HepG2 (cell line): ENCODE measurements around the gene ESPN. TPM values are rescaled to one million over a fixed set of nuclear protein-coding genes. Genes with fewer than 3 reads are reported as not detected.

Experiments
- ADNP ChIP-seq: sonication (generic); formaldehyde crosslinking; IDR thresholded peaks from 2 replicates; pipeline ENCODE4 v1.4.0; 2020; ENCODE audit warnings: missing genetic modification reagents
- ETV6 ChIP-seq: sonication (generic); formaldehyde crosslinking; conservative IDR thresholded peaks from 2 replicates; pipeline ENCODE4 v1.4.0; 2020; ENCODE audit warnings: missing genetic modification reagents
- HMG20B ChIP-seq: conservative IDR thresholded peaks from 2 replicates; pipeline ENCODE4 v1.6.1; 2016; ENCODE audit warnings: missing genetic modification reagents, missing compliant biosample characterization
- KDM4B ChIP-seq: sonication (generic); formaldehyde crosslinking; IDR thresholded peaks from 2 replicates; pipeline ENCODE4 v1.4.0; 2020; ENCODE audit warnings: missing genetic modification reagents
- MATR3 ChIP-seq: sonication (generic); formaldehyde crosslinking; IDR thresholded peaks from 2 replicates; pipeline ENCODE4 v1.4.0; 2020; ENCODE audit warnings: missing genetic modification reagents
- NR3C1 ChIP-seq: sonication (generic); formaldehyde crosslinking; IDR thresholded peaks from 2 replicates; pipeline ENCODE4 v1.4.0; 2020; ENCODE audit warnings: missing genetic modification reagents
- PRMT3 ChIP-seq: sonication (generic); formaldehyde crosslinking; IDR thresholded peaks from 2 replicates; pipeline ENCODE4 v1.8.1; 2022; ENCODE audit warnings: low read depth, mild to moderate bottlenecking, moderate library complexity, missing genetic modification reagents, borderline replicate concordance
- SMARCC2 ChIP-seq: fragments of 450-650 bp; IDR thresholded peaks from 2 replicates; pipeline ENCODE4 v1.6.1; 2017; ENCODE audit warnings: antibody characterized with exemption, mild to moderate bottlenecking
- SP1 ChIP-seq, 2 experiments: fragments of 450-650 bp in 1 of 2; sonication (generic) in 1 of 2; formaldehyde crosslinking in 1 of 2; IDR thresholded peaks; 2 replicates each; pipeline versions ENCODE4 v1.4.0 to v1.6.1; 2016 to 2020; ENCODE audit warnings: missing genetic modification reagents in 1 of 2
- SP5 ChIP-seq: IDR thresholded peaks from 2 replicates; pipeline ENCODE4 v1.6.1; 2016; ENCODE audit warnings: low read depth, borderline replicate concordance
- TP53 ChIP-seq: sonication (generic); formaldehyde crosslinking; conservative IDR thresholded peaks from 2 replicates; pipeline ENCODE4 v1.4.0; 2020; ENCODE audit warnings: missing genetic modification reagents
- U2AF1 ChIP-seq: fragments of 200-400 bp; formaldehyde crosslinking; optimal IDR thresholded peaks from 2 replicates; pipeline ENCODE3; 2017; ENCODE audit warnings: mild to moderate bottlenecking, low read depth, low read length
- ZFP41 ChIP-seq: sonication (generic); formaldehyde crosslinking; IDR thresholded peaks from 2 replicates; pipeline ENCODE4 v1.4.0; 2020; ENCODE audit warnings: mild to moderate bottlenecking, missing genetic modification reagents, borderline replicate concordance
- ZKSCAN5 ChIP-seq: sonication (generic); formaldehyde crosslinking; IDR thresholded peaks from 2 replicates; pipeline ENCODE4 v1.5.1; 2020; ENCODE audit warnings: mild to moderate bottlenecking, missing genetic modification reagents
- ZNF260 ChIP-seq: sonication (generic); formaldehyde crosslinking; IDR thresholded peaks from 2 replicates; pipeline ENCODE4 v1.4.0; 2020; ENCODE audit warnings: missing genetic modification reagents, low read depth, mild to moderate bottlenecking, borderline replicate concordance
- ZNF274 ChIP-seq: sonication (generic); formaldehyde crosslinking; IDR thresholded peaks from 2 replicates; pipeline ENCODE4 v1.5.1; 2020; ENCODE audit warnings: mild to moderate bottlenecking, missing genetic modification reagents
- ZNF296 ChIP-seq: sonication (generic); formaldehyde crosslinking; conservative IDR thresholded peaks from 2 replicates; pipeline ENCODE4 v1.5.0; 2020; ENCODE audit warnings: mild to moderate bottlenecking, missing genetic modification reagents
- ZNF577 ChIP-seq: sonication (generic); formaldehyde crosslinking; IDR thresholded peaks from 2 replicates; pipeline ENCODE4 v1.4.0; 2020; ENCODE audit warnings: mild to moderate bottlenecking, low read depth, missing genetic modification reagents, borderline replicate concordance
- ZNF619 ChIP-seq: sonication (generic); formaldehyde crosslinking; IDR thresholded peaks from 2 replicates; pipeline ENCODE4 v1.4.0; 2020; ENCODE audit warnings: mild to moderate bottlenecking, missing genetic modification reagents
- polyA plus RNA-seq, 8 experiments: library from polyadenylated mRNA; depleted of rRNA in 3 of 8; stranded (reverse) in 7 of 8; unstranded in 1 of 8; fragments of >200 nt; fragmentation: Illumina TruSeq in 4 of 8; extraction: Trizol in 4 of 8; gene quantifications; 2 replicates each; pipeline versions ENCODE4 v1.2.1 to v1.2.3, GENCODE V29; 2011 to 2016; ENCODE audit warnings: low read depth in 4 of 8, missing spikeins in 1 of 8, mixed read lengths in 1 of 8; ENCODE audit not compliant: insufficient read depth in 1 of 8
- total RNA-seq, 5 experiments: library from RNA; depleted of rRNA; stranded (reverse); fragments of >200 nt; fragmentation: Illumina TruSeq; extraction: Trizol; gene quantifications; 2 replicates each; pipeline ENCODE4 v1.2.3, GENCODE V29; 2016; ENCODE audit warnings: low read depth in 1 of 5
- TF ChIP-seq, protein P1 (sequence below): sonication (generic); formaldehyde crosslinking; IDR thresholded peaks from 2 replicates; pipeline ENCODE4 v1.4.0; 2020; ENCODE audit warnings: missing genetic modification reagents, borderline replicate concordance
- TF ChIP-seq, protein P2 (sequence below): sonication (generic); formaldehyde crosslinking; IDR thresholded peaks from 2 replicates; pipeline ENCODE4 v1.4.0; 2020; ENCODE audit warnings: missing genetic modification reagents
- TF ChIP-seq, protein P3 (sequence below): sonication (generic); formaldehyde crosslinking; conservative IDR thresholded peaks from 2 replicates; pipeline ENCODE4 v1.4.0; 2020; ENCODE audit warnings: mild to moderate bottlenecking, missing genetic modification reagents, moderate library complexity

ESPN gene
- total and polyA plus RNA-seq, 2 of the 13 experiments (the other 11 are each of a cell fraction or from before 2014, with no cell fraction given): 48.6 to 54.2 TPM

DNA sequence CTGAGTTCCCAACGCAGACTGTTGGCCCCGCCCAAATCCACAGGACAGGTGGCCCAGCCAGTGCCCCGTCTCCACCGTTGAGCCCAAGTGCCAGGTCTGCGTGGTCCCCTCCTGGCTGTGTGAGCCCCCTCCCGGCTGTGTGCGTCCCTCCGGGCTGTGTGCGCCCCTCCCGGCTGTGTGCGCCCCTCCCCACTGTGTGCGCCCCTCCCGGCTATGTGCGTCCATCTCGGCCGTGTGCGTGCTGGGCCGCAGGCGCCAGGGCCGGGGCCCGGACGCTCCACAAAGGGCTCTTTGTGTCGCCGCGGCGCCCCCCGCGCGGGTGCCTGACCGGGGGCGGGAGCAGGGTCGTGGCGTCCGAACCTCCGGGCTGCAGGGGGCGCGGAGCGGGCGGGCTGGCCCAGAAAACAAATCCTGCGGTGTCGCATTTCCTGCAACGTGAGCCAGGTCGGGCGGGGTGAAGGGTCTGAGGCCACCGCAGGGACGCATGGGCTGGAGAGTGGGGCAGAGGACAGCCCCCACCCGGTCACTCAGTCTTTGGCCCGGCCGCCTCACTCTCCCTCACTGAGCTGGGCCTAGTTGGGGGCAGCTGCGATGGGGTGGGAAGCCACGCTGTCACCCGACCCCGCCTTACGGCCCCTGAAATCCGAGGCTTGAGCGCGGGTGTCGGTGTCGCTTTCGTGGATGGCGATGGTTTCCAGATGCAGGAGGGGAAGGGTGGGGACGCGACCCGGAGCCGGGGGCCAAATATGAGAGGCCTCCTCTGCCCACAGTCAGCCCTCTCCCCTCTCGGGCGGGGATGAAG lies 22.6 kb downstream of the ESPN start (continued):
- TF ChIP-seq, protein P1, sequence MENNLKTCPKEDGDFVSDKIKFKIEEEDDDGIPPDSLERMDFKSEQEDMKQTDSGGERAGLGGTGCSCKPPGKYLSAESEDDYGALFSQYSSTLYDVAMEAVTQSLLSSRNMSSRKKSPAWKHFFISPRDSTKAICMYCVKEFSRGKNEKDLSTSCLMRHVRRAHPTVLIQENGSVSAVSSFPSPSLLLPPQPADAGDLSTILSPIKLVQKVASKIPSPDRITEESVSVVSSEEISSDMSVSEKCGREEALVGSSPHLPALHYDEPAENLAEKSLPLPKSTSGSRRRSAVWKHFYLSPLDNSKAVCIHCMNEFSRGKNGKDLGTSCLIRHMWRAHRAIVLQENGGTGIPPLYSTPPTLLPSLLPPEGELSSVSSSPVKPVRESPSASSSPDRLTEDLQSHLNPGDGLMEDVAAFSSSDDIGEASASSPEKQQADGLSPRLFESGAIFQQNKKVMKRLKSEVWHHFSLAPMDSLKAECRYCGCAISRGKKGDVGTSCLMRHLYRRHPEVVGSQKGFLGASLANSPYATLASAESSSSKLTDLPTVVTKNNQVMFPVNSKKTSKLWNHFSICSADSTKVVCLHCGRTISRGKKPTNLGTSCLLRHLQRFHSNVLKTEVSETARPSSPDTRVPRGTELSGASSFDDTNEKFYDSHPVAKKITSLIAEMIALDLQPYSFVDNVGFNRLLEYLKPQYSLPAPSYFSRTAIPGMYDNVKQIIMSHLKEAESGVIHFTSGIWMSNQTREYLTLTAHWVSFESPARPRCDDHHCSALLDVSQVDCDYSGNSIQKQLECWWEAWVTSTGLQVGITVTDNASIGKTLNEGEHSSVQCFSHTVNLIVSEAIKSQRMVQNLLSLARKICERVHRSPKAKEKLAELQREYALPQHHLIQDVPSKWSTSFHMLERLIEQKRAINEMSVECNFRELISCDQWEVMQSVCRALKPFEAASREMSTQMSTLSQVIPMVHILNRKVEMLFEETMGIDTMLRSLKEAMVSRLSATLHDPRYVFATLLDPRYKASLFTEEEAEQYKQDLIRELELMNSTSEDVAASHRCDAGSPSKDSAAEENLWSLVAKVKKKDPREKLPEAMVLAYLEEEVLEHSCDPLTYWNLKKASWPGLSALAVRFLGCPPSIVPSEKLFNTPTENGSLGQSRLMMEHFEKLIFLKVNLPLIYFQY (CRISPR knock-in tag): peak; percentile 98
- TF ChIP-seq NR3C1 (no peak), ZNF274 (CRISPR knock-in tag) (no peak; the same call in 1 of the 2 replicates), SP5 (CRISPR knock-in tag) (0 out of 2 replicates have a peak, but pooled peaks have one; percentile 84), MATR3 (CRISPR knock-in tag) (no peak), SP1 (IDR thresholded peaks at IDR 0.05) (no peak), SP1 (CRISPR knock-in tag; IDR thresholded peaks at IDR 0.05) (peak; percentile 30; the same call in 1 of the 2 replicates), ZKSCAN5 (CRISPR knock-in tag) (no peak), HMG20B (CRISPR knock-in tag) (0 out of 2 replicates have a peak, but pooled peaks have one; percentile 42), ZNF619 (CRISPR knock-in tag) (no peak), PRMT3 (no peak), ADNP (CRISPR knock-in tag) (no peak), U2AF1 (no peak), ZNF260 (CRISPR knock-in tag) (no peak), ZFP41 (CRISPR knock-in tag) (no peak; the same call in 1 of the 2 replicates), SMARCC2 (no peak), TP53 (CRISPR knock-in tag) (no peak), ZNF577 (CRISPR knock-in tag) (no peak), ETV6 (no peak), KDM4B (CRISPR knock-in tag) (no peak), ZNF296 (peak; percentile 87)
- TF ChIP-seq, protein P2, sequence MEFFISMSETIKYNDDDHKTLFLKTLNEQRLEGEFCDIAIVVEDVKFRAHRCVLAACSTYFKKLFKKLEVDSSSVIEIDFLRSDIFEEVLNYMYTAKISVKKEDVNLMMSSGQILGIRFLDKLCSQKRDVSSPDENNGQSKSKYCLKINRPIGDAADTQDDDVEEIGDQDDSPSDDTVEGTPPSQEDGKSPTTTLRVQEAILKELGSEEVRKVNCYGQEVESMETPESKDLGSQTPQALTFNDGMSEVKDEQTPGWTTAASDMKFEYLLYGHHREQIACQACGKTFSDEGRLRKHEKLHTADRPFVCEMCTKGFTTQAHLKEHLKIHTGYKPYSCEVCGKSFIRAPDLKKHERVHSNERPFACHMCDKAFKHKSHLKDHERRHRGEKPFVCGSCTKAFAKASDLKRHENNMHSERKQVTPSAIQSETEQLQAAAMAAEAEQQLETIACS (CRISPR knock-in tag): peak; percentile 43; the same call in 1 of the 2 replicates
- TF ChIP-seq, protein P3, sequence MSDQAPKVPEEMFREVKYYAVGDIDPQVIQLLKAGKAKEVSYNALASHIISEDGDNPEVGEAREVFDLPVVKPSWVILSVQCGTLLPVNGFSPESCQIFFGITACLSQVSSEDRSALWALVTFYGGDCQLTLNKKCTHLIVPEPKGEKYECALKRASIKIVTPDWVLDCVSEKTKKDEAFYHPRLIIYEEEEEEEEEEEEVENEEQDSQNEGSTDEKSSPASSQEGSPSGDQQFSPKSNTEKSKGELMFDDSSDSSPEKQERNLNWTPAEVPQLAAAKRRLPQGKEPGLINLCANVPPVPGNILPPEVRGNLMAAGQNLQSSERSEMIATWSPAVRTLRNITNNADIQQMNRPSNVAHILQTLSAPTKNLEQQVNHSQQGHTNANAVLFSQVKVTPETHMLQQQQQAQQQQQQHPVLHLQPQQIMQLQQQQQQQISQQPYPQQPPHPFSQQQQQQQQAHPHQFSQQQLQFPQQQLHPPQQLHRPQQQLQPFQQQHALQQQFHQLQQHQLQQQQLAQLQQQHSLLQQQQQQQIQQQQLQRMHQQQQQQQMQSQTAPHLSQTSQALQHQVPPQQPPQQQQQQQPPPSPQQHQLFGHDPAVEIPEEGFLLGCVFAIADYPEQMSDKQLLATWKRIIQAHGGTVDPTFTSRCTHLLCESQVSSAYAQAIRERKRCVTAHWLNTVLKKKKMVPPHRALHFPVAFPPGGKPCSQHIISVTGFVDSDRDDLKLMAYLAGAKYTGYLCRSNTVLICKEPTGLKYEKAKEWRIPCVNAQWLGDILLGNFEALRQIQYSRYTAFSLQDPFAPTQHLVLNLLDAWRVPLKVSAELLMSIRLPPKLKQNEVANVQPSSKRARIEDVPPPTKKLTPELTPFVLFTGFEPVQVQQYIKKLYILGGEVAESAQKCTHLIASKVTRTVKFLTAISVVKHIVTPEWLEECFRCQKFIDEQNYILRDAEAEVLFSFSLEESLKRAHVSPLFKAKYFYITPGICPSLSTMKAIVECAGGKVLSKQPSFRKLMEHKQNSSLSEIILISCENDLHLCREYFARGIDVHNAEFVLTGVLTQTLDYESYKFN (CRISPR knock-in tag): peak; percentile 97
